Parathyroid adenoma (tissue), 2 donors: ENCODE measurements around the gene NAPB.

Experiments used
- H2AFZ ChIP-seq: fragments of 300-600 bp; sonication (generic); one replicate; pipeline ENCODE4 v1.7.0; 2017; ENCODE audit warnings: antibody characterized with exemption, mild to moderate bottlenecking
- H3K27ac ChIP-seq: fragments of 300-600 bp; sonication (generic); one replicate; pipeline ENCODE4 v1.7.0; 2017
- H3K27me3 ChIP-seq: fragments of 300-600 bp; sonication (generic); one replicate; pipeline ENCODE4 v1.7.0; 2017; ENCODE audit warnings: low read length; ENCODE audit not compliant: control insufficient read depth, insufficient read depth
- H3K36me3 ChIP-seq: fragments of 300-600 bp; sonication (generic); one replicate; pipeline ENCODE4 v1.7.0; 2017; ENCODE audit warnings: low read length; ENCODE audit not compliant: control insufficient read depth, insufficient read depth
- H3K4me1 ChIP-seq: fragments of 300-600 bp; sonication (generic); one replicate; pipeline ENCODE4 v1.7.0; 2017; ENCODE audit warnings: control low read depth
- H3K4me2 ChIP-seq: fragments of 300-600 bp; sonication (generic); one replicate; pipeline ENCODE4 v1.7.0; 2017; ENCODE audit warnings: low read length
- H3K4me3 ChIP-seq: fragments of 300-600 bp; sonication (generic); one replicate; pipeline ENCODE4 v1.7.0; 2017; ENCODE audit warnings: low read depth, low read length
- H3K79me2 ChIP-seq: fragments of 300-600 bp; sonication (generic); one replicate; pipeline ENCODE4 v1.7.0; 2017; ENCODE audit warnings: control low read depth
- H3K9ac ChIP-seq: fragments of 300-600 bp; sonication (generic); one replicate; pipeline ENCODE4 v1.7.0; 2017; ENCODE audit warnings: mild to moderate bottlenecking
- H3K9me3 ChIP-seq: fragments of 300-600 bp; sonication (generic); one replicate; pipeline ENCODE4 v1.7.0; 2017; ENCODE audit warnings: low read length; ENCODE audit not compliant: control insufficient read depth
- TF ChIP-seq, protein P1 (sequence below): fragments of 300-600 bp; sonication (generic); IDR thresholded peaks from one replicate; pipeline ENCODE4 v1.7.0; 2017; ENCODE audit warnings: antibody characterized with exemption, mild to moderate bottlenecking
- donor health status: primary hyperparathyroidism.

Gene NAPB

DNA sequence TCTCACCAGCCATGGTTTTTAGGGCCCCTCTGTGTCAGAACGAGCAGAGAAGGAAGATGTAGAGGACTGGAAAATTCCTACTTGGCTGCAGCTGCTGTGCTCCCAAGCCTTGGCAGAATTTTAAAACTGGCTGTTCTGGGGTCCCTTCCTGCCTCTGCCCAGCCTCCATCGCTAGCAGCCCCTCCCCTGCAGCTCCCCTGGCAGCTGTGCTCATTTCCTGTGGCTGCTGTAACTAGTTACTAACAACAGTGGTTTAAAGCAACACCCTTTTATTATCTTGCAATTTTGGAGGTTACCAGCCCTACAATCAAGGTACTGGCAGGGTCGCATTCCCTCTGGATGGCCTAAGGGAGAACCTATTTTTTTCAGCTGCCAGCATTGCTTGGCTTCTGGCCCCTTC, 35.1 kb upstream of the NAPB start:
- Histone ChIP-seq H3K4me2 (no peak overlapping the region), H2AFZ (no peak overlapping the region), H3K27me3 (no peaks in the 10 kb centered on the region), H3K9ac (no peak overlapping the region), H3K9me3 (no peaks in the 10 kb centered on the region), H3K79me2 (no peaks in the 10 kb centered on the region), H3K4me1 (no peaks in the 10 kb centered on the region), H3K27ac (no peak overlapping the region), H3K4me3 (no peak overlapping the region), H3K36me3 (no peaks in the 10 kb centered on the region)
- TF ChIP-seq, protein P1, sequence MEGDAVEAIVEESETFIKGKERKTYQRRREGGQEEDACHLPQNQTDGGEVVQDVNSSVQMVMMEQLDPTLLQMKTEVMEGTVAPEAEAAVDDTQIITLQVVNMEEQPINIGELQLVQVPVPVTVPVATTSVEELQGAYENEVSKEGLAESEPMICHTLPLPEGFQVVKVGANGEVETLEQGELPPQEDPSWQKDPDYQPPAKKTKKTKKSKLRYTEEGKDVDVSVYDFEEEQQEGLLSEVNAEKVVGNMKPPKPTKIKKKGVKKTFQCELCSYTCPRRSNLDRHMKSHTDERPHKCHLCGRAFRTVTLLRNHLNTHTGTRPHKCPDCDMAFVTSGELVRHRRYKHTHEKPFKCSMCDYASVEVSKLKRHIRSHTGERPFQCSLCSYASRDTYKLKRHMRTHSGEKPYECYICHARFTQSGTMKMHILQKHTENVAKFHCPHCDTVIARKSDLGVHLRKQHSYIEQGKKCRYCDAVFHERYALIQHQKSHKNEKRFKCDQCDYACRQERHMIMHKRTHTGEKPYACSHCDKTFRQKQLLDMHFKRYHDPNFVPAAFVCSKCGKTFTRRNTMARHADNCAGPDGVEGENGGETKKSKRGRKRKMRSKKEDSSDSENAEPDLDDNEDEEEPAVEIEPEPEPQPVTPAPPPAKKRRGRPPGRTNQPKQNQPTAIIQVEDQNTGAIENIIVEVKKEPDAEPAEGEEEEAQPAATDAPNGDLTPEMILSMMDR = no peak

DNA sequence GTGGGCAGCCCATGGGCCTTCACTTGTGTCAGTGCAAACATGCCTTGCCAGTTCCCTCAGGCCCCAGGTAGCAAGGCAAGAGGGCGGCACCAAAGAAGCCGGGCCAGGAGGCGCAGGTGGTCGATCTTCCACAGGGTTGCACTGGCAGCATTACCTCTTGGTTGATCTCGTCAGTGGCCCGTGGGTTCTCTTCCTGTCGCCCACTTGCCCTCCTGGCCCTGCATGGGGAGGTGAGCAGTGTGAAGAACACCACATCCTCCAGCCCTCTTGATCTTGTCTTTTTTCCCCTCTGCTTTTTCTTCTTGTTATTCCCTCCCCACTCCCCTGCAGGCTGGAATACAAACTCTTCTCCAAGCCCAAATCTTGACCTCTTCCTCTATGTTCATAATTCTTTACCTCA, 34.4 kb upstream of the NAPB start:
- no peak overlapping the region for H3K4me3 ChIP-seq
- no peaks in the 10 kb centered on the region for H3K9me3 ChIP-seq
- H3K27ac ChIP-seq = no peak overlapping the region

DNA sequence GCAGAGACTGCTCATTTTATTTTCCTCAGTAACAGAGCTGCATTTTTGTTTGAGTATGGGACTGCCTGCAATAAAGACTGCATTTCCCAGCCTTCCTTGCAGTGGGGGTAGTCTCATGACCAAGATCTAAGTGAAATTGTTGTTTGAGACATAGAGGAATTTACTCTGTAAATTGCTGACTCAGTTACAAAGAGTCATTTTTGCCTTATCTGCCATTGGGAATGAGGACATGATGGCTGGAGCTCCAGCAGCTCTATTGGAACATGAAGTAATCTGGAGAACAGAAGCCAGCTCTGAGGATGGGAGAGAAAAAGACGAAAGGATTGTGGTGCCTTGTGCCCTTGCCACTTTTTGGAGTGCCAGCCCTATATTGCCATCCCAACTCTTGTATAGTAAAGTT, 33.5 kb upstream of the NAPB start:
- no peaks in the 10 kb centered on the region for H3K4me1 ChIP-seq
- H3K9ac ChIP-seq = no peak overlapping the region
- no peaks in the 10 kb centered on the region for H3K36me3 ChIP-seq
- no peak overlapping the region for H2AFZ ChIP-seq
- H3K9me3 ChIP-seq = no peaks in the 10 kb centered on the region
- no peaks in the 10 kb centered on the region for H3K79me2 ChIP-seq
- no peak overlapping the region for H3K27ac ChIP-seq
- no peak overlapping the region for H3K4me2 ChIP-seq
- no peaks in the 10 kb centered on the region for H3K27me3 ChIP-seq
- TF ChIP-seq, protein P1 = no peak
- H3K4me3 ChIP-seq = no peak overlapping the region

More for the DNA sequence above, 34.4 kb upstream of the NAPB start:
- Histone ChIP-seq H3K4me2 (no peak overlapping the region), H3K9ac (no peak overlapping the region), H3K36me3 (no peaks in the 10 kb centered on the region), H3K27me3 (no peaks in the 10 kb centered on the region), H3K4me1 (no peaks in the 10 kb centered on the region), H3K79me2 (no peaks in the 10 kb centered on the region), H2AFZ (no peak overlapping the region)
- TF ChIP-seq, protein P1 = no peak

DNA sequence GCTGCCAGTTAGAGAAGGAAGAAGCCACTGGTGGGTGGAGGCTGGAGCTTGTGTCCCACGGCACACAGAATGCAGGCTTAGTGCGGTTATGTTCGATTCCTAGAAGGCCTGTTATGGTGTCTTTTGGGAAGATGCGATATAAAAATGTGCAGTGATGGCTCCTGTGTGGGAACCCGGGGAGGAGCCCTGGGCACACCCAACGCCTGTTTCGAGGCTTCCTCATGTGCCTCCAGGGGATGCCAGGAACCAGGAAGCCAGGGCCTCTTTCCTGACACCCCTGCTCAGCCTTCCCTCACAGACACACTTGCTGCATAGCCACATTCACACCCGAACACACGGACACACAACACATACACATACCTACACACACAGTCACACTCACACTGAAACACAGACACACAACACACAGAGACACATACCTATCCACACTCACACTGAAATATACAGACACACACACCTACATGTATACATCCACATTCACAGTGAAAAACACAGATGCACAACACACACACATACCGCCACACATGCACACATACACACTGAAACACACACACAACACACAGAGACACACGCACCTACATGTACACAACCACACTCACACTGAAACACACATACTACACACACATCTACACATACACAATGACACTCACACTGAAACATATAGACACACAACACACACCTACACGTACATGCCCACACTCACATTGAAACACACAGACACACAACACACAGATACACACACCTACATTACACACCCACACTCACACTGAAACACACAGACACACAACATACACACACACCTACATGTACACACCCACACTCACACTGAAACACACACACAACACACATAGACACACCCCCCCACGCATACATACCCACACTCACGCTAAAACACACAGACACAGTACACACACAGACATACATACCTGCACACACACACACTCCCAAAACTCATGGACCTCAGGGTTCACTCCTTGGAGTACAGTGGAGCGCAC, 32.6 kb upstream of the NAPB start:
- Histone ChIP-seq H2AFZ (no peak overlapping the region), H3K36me3 (no peaks in the 10 kb centered on the region), H3K79me2 (no peaks in the 10 kb centered on the region), H3K27me3 (no peaks in the 10 kb centered on the region), H3K4me1 (no peaks in the 10 kb centered on the region), H3K27ac (no peak overlapping the region), H3K9me3 (no peaks in the 10 kb centered on the region), H3K9ac (no peak overlapping the region), H3K4me2 (no peak overlapping the region), H3K4me3 (no peak overlapping the region)
- TF ChIP-seq, protein P1 = no peak

DNA sequence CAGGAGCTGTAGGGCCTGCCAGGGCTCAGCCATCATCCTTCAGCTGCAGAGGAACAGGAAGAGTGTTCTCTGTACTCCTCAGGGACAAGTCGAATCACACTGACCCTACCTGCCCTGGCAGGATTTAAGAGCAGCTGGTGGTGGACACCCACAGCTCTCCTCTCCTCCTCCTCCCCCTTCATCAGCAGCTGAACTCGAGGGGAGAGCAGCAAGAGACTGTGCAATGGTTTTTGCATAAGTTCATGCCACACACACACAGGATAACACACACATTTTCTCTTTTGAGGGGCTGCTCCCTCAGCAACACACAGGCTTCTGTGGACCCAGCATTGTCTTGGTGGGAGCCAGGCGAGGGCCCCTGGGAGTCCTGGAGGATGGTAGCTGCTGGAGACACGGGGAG, 31.5 kb upstream of the NAPB start, which contains the start of gene CST11:
Gene CST11 (minus strand): TSS at position 101 of the 400 bp plus-strand sequence. CDS start 65 bp downstream, at position 36.
- H2AFZ ChIP-seq = no peak within 1 kb of the TSS
- no peaks in the 10 kb centered on the region for H3K36me3 ChIP-seq
- H3K4me3 ChIP-seq = no peak within 1 kb of the TSS
- no peak within 1 kb of the TSS for H3K9ac ChIP-seq
- no peak within 1 kb of the TSS for H3K4me2 ChIP-seq
- no peak within 1 kb of the TSS for H3K27ac ChIP-seq
- TF ChIP-seq, protein P1 = no peak
- H3K79me2 ChIP-seq = no peaks in the 10 kb centered on the region
- no peaks in the 10 kb centered on the region for H3K4me1 ChIP-seq
- H3K9me3 ChIP-seq = no peaks in the 10 kb centered on the region
- no peaks in the 10 kb centered on the region for H3K27me3 ChIP-seq
